ENCODE data around the gene DHX58. TPM values are rescaled to one million over a fixed set of nuclear protein-coding genes. Genes with fewer than 3 reads are reported as not detected.
A peak's percentile ranks its signal among the peaks of the same experiment; 100 is the strongest.
"Not testable (repeated sequence)": the region's sequence is repeated elsewhere in the genome, so short reads cannot be mapped to it uniquely, and the experiment has no call there.

The DHX58 gene
- total RNA-seq, 1 donor from 2014 or later = 40.4 TPM

GRCh38 chr17:42146911-42147607 lies 34.5 kb upstream of the DHX58 start:
- no peak overlapping the region for H3K4me3 ChIP-seq
- peaks cover 40% of the 10 kb centered on the region for H3K4me1 ChIP-seq
- no peak overlapping the region for H3K27ac ChIP-seq
- intact Hi-C loops (cut with DNase I) = no loop called here
- ATAC-seq (no peak), DNase-seq (no peak)
- no peak for TF ChIP-seq CTCF (IDR thresholded peaks at IDR 0.05)
- H3K36me3 ChIP-seq = peaks cover 75% of the 10 kb centered on the region
- no peaks in the 10 kb centered on the region for H3K27me3 ChIP-seq (ENCODE audit: low read depth)
- no peaks in the 10 kb centered on the region for H3K9me3 ChIP-seq

GRCh38 chr17:42143138-42143537 lies 30.6 kb upstream of the DHX58 start:
- H3K27me3 ChIP-seq (ENCODE audit: low read depth); intact Hi-C loops (cut with DNase I); H3K4me3 ChIP-seq; H3K9me3 ChIP-seq; H3K27ac ChIP-seq; DNase-seq: not testable (repeated sequence)
- H3K4me1 ChIP-seq = peaks cover 53% of the 10 kb centered on the region
- peaks cover 61% of the 10 kb centered on the region for H3K36me3 ChIP-seq
- ATAC-seq = peak in 1 of 2 donors; percentile 38

- H3K4me3 ChIP-seq = no peak overlapping the region
- peaks cover 54% of the 10 kb centered on the region for H3K36me3 ChIP-seq
- H3K27ac ChIP-seq = no peak overlapping the region
- TF ChIP-seq CTCF (IDR thresholded peaks at IDR 0.05) = no peak
- H3K4me1 ChIP-seq = peaks cover 59% of the 10 kb centered on the region
- no peaks in the 10 kb centered on the region for H3K27me3 ChIP-seq (ENCODE audit: low read depth)
- ATAC-seq (peak in 1 of 2 donors; percentile 33), DNase-seq (no peak)
- intact Hi-C loops (cut with DNase I) = no loop called here
- no peaks in the 10 kb centered on the region for H3K9me3 ChIP-seq
Observed at GRCh38 chr17:42142371-42142896, 29.9 kb upstream of the DHX58 start.

- ATAC-seq (no peak), DNase-seq (no peak)
- no peak for TF ChIP-seq CTCF (IDR thresholded peaks at IDR 0.05)
- H3K27me3 ChIP-seq (ENCODE audit: low read depth) = no peaks in the 10 kb centered on the region
- no peaks in the 10 kb centered on the region for H3K9me3 ChIP-seq
- peaks cover 49% of the 10 kb centered on the region for H3K36me3 ChIP-seq
- intact Hi-C loops (cut with DNase I) = no loop called here
- H3K27ac ChIP-seq = no peak overlapping the region
- peaks cover 70% of the 10 kb centered on the region for H3K4me1 ChIP-seq
- no peak overlapping the region for H3K4me3 ChIP-seq
Observed at GRCh38 chr17:42141382-42141781, 28.9 kb upstream of the DHX58 start.

GRCh38 chr17:42140690-42141089 lies 28.2 kb upstream of the DHX58 start:
- ATAC-seq; H3K27ac ChIP-seq; intact Hi-C loops (cut with DNase I); H3K9me3 ChIP-seq; H3K27me3 ChIP-seq (ENCODE audit: low read depth); H3K4me3 ChIP-seq; DNase-seq: not testable (repeated sequence)
- Histone ChIP-seq H3K36me3 (peaks cover 44% of the 10 kb centered on the region), H3K4me1 (peaks cover 76% of the 10 kb centered on the region)

- Histone ChIP-seq H3K27ac (no peak overlapping the region), H3K27me3 (ENCODE audit: low read depth) (no peaks in the 10 kb centered on the region), H3K4me3 (no peak overlapping the region), H3K9me3 (no peaks in the 10 kb centered on the region), H3K4me1 (peaks cover 94% of the 10 kb centered on the region), H3K36me3 (peaks cover 30% of the 10 kb centered on the region)
- intact Hi-C loops (cut with DNase I) = no loop called here
- DNase-seq = no peak
- no peak for TF ChIP-seq CTCF (IDR thresholded peaks at IDR 0.05)
- no peak for ATAC-seq
Observed at GRCh38 chr17:42138749-42139492, 26.4 kb upstream of the DHX58 start.

Measured in lower lobe of right lung (tissue), 2 donors.